ENCODE data around the gene SFT2D1.
"Not testable (repeated sequence)": the region's sequence is repeated elsewhere in the genome, so short reads cannot be mapped to it uniquely, and the experiment has no call there.

SFT2D1 gene

DNA sequence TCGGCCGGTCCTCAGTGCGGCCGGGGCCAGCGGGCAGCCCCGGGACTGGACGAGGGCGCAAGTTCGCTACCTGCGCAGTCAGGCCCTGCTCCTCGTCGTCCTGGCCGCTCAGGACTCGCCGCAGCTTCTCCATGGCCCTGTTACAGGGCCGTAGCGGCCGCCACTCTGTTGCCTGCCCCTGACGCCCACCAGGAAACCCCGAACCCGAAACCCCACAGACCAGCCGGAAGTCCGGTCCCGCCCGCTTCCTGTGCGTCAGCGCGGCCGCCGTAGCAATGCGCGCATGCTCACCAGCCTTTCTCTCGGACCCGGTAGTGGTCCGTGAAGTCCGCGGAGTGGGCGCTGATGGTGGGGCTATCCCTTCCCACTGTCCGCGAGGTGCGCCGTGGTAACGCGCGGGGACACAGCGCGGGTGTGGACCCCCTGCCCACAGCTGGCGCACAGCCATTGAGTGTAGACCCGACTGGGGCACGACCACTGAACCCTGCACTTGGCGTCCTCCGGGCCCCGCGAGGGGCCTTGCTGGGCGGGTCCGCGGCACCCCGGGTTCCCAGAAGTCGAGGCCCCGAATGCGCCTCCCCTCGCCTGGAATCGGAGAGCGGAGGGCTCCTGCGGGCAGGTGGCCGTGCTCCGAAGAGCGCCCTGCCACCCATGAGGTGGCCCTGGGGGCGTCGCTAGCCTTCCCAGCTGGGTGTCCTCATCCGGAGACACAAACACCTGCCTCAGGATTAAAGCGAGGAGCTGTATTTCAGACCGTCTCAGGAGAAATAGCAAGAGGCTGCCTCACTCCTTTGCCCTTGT, at the start of gene SFT2D1:
SFT2D1 (minus strand) TSS at position 197 of the 801 bp plus-strand sequence; CDS start at position 133, 64 bp downstream.
- peak; percentile 71 to 72 for DNase-seq

DNA sequence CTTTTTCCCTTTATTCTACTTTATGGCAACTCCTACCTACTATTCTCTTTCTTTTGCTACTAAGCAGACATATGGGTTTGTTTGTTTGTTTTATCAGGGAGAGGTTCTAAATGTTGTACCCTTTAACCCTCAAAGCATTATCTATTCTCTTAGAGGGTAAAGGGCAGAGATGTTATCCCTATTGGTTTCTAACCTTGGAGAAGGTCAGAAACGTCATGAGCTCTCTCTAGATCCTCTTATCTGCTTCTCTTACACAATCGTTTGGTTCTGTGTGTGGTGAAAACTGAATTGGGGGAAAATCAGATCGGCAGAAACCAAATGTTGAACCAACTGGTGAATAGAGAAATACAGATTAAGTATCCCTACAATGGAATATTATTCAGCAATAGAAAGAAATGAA, 46.8 kb upstream of the SFT2D1 start:
- no peak for DNase-seq

DNA sequence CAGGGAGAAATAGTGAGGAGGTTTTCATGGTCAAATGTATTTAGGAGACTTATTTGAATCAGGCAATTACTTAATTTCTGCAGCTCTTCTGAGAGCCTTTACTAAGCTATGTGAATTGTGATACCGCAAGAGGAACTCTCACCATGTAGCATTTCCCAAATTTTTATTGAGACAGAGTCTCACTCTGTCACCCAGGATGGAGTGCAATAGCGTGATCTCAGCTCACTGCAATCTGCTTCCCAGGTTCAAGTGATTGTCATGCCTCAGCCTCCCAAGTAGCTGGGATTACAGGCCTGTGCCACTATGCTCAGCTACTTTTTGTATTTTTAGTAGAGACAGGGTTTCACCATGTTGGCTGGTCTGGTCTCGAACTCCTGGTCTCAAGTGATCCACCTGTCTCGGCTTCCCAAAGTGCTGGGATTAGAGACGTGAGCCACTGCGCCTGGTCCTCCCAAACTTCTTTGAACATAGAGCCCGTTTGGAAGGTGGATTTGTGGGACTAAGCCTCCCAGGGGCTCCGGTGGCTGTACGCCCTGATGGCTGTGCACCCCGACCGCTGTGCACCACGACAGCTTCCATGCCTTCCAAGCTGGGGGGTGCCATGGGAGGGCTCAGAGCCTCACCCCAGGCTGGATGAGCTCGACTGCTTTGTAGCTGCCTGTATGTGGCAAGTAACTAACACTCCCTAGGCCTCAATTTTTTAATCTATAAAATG, 46.1 kb upstream of the SFT2D1 start:
- no peak for DNase-seq

DNA sequence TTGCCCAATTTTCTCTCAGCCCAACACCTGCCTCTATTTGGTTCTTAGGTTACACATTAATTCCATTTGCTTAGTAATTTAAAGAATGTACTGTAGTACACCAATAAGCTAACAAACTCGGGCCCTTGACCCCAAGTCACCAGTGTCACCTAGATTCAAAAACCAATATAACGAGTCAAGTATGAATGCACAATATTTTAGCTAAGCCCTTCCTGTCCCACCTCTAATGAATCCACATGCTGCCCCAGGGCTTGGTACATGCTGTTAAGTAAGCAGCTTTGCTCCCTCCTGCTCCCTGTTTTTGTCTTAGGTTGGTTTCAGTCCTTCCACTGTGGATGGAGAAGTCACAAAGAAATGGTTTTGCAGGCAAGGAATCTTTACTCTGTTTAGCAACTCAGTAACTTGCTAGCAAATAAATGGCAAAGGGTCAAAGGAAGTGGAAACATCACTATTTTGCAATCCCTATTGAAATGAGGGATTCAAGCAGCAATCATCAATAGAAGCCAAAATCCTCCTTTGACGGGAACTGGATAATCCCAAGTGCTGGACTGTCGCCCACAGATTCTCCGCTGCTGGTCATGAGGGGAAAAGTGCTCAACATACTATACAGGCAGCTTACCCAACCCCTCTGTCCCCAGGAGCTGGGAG, 45.4 kb upstream of the SFT2D1 start:
- DNase-seq = no peak

DNA sequence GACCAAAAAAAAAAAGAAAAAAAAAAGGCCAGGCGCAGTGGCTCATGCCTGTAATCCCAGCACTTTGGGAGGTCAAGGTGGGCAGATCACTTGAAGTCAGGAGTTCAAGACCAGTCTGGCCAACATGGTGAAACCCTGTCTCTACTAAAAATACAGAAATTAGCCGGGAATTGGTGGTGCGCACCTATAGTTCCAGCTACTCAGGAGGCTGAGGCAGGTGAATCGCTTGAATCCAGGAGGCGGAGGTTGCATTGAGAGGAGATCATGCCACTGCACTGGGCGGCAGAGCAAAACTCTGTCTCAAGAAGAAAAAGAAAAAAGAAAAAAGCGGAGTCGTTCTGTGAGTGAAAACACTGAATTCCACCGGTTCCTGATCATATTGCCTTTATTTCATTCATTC, 44.8 kb upstream of the SFT2D1 start:
- DNase-seq = not testable (repeated sequence)

DNA sequence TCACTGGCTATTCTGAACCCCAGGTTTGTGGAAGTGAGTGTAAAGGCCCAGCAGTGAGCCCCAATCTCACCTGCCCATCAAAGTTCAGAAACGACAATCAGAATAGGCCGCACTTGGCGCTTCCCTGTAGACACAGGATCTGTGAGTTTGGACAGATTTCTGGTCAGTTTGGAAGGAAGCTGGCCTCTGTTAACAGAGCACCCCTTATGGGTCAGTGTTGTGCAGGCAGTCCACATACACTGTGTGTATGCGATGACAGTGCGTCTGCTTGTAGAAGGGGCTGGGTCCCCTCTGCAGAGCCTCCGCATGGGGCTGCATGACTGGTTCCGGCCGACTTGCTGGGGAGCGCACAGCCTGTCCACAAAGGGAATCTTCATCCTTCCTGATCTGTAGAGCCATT, 43.8 kb upstream of the SFT2D1 start:
- DNase-seq = no peak

DNA sequence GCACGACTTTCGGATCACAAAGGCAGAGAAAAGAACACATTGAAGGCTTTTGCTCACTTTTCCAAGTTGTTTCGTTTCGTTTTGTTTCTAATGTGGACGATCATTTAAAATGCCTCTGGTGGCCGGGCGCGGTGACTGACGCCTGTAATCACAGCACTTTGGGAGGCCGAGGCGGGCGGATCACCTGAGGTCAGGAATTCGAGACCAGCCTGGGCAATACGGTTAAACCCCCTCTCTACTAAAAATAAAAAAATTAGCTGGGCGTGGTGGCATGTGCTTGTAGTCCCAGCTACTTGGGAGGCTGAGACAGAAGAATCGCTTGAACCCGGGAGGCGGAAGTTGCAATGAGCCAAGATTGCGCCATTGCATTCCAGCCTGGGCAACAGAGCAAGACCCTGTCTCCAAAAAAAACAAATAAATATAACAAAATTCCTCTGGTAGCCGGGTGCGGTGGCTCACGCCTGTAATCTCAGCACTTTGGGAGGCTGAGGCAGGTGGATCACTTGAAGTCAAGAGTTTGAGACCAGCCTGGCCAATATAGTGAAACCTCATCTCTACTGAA, 41.5 kb upstream of the SFT2D1 start:
- DNase-seq = peak; percentile 21 to 25

DNA sequence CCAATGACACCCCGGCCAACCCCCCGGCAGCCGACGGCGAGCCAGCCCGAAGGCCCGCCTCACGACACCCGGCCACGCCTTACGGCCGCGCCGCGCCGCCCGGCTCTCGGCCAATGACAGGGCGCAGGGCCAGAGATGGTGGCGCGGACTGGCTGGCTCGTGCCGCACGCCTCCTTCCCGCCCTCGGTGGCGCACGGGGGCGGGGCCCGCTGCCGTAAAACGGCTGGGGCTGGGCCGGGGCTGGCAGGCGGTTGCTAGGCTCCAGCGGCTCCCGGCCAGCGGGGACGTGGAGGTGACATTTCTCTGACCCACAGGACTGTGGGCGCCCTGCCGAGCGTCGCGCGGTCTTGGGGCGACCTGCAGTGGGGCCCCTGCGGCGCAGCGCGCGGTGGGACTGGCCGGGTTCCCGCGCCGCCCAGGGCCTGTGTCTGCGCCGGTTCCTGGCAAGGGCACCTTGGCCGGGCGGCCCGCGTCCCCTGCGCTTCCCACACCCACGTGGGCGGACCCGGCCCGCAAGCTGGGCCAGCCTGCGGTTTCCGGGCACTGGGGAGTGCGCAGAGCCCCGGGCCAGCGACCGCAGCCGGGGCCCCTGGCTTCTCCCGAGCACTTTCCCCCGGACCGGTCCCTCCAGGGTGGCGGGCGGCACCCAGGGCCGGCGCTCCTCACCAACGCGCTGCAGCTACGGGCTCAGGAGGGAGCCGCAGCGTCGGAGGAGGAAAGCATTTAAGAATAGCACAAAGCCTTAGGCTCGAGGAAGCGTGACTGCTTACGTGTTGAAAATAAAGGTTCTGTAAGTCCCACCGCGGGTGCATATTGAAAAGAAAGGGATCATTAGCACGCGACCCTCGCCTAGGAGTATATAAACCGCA, 40.8 kb upstream of the SFT2D1 start, which contains the start of gene MPC1:
MPC1 (minus strand) TSS at position 8 of the 869 bp plus-strand sequence. CDS start 64 bp downstream, outside the sequence.
- DNase-seq = peak; percentile 88 to 92

DNA sequence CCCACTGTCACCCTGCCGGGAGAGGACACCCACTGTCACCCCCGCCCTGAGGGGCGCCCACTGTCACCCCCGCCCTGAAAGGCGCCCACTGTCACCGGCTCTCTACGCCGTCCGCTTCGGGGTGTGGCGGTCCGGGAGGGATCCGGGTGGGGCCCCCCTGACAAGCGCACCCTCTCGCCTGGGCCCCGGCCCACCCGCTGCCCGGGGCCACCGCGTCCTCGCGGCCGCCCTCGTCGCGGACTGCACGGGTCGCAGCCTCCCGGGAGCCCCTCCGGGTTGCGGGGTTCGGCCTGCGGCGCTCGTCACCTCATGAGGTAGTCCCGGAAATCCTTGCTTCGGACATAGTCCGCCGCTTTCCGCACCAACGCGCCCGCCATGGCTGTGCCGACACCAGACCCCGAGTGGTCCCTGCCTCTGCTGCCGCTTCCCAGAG, 40.2 kb upstream of the SFT2D1 start:
- DNase-seq = peak in 1 of 2 donors; percentile 3

DNA sequence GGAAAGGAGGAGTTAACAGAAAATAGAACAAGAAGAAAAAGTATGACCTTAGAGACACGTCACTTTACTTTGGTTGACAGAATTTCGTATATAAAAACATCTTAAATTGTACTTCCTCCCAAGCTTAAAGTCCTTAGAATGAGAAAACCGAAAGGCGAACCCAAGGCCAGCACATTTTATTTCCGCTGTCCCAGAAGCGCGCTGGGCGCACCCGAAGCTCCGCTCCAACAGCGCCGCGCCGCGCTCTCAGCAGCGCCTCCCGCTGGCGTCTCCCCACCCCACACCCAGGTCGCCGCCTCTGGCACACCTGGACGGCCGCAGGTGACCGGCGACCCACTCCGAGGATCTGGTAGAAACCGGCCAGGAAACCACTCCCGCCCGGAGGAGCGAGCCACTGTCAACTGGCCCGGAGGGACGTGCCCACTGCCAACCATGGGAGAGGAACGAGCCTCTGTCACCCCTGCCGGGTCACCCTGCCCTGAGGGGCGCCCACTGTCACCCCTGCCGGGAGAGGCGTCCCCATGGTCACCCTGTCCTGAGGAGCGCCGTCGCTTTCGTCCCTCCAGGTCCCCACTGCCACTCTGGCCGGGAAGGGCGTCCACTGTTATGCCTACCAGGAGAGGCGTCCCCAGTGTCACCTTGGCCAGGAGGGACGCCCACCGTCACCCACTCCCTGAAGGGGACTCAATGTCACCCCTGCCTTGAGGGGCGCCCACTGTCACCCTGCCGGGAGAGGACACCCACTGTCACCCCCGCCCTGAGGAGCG, 39.6 kb upstream of the SFT2D1 start:
- peak; percentile 62 to 73 for DNase-seq

DNA sequence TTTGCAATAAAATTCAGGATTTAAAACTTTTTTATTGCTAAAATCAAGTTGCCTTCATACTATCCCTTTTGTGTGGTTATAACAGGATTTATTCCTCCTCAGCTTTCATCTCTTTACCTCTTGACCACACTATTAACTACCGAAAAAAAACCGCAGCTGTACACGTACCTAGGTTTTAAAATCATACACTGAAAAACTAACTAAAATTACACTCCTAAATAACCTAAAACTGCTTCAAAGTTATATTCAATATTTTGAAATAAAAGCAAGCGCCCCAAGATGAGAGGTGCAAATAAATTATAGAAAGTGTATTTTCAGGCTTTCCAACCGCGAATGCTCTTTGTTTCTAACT, 39.0 kb upstream of the SFT2D1 start:
- DNase-seq = no peak

DNA sequence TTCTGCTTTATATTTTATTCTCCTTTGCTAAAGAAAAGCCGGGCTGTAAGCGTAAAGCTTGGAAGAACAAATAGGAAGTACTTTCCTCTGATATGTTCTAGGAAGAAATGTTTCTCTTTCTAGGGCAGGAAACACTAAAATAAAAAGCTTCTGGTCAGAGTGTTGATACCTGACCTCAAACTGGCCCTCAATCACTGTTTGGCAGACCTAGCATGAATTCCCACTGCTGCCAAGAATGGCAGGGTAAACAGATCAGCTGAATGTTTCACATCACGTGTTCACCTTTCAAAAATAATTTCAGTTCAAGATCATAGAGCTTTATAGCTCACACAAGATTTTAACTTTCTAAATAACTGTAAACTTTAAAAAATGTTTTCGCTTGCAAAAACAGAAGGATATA, 37.5 kb upstream of the SFT2D1 start:
- DNase-seq = no peak

DNA sequence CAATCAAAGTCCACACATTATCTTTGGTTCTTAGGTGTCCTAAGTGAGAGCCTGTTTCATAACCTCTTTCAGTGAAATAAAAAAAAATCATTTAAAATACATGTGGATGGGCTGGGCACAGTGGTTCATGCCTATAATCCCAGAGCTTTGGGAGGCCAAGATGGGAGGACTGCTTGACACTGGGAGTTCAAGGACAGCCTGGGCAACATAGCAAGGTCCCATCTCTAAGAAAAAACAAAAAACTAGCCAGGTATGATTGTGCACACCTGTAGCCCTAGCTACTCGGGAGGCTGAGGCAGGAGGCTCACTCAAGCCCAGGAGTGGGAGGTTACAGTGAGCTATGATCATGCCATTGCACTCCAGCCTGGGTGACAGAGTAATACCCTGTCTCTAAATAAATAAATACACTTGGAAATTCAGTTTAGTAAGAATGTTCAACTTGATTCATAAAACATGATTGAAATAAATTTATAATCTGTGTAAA, 36.8 kb upstream of the SFT2D1 start:
- no peak for DNase-seq

DNA sequence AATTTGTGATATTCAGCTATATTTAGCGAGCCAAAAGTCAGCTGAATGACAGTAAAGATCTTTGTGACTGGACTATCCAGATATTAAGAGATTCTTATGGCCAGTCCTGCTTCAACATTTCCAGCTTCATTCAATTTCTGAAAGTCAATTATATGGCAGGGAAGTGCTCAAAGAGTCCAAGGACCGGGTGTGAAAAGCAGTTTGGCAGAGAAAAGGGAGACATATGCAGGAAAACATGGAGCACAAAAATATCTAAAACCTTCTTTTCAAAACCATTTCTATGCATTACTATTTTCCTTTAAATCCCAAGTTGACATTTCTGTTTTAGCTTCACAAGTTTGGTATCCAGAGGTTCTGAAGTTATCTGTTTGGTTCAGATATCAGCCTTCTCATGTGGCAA, 35.4 kb upstream of the SFT2D1 start:
- no peak for DNase-seq

DNA sequence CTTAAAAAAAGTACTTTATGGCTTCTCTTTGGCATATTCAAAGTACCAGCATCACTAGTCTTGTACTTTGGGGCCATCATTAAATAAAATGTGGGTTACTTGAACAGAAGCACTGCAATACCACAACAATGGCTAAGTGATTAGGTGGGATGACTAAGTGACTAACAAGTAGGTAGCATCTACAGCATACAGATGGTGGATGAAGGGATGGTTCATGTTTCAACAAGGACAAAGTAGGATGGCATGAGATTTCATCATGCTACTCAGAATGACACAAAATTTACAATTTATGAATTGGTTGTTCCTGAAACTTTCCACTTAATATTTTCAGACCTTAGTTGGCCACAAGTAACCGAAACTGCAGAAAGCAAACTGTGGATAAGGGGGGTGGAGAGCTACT, 32.7 kb upstream of the SFT2D1 start:
- no peak for DNase-seq

DNA sequence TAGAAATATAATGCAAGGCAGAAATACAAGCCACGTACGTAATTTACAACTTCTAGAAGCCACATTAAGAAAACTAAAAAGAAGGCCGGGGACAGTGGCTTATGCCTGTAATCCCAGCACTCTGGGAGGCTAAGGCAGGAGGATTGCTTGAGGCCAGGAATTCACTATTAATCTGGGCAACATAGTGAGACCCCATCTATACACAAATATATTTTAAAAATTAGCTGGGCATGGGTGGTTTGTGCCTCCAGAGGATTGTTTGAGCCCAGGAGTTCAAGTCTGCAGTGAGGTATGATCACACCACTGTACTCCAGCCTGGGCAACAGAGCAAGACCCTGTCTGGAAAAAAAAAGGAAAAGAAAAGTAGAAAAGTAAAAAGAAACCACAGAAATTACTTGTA, 28.1 kb upstream of the SFT2D1 start:
- DNase-seq = no peak

DNA sequence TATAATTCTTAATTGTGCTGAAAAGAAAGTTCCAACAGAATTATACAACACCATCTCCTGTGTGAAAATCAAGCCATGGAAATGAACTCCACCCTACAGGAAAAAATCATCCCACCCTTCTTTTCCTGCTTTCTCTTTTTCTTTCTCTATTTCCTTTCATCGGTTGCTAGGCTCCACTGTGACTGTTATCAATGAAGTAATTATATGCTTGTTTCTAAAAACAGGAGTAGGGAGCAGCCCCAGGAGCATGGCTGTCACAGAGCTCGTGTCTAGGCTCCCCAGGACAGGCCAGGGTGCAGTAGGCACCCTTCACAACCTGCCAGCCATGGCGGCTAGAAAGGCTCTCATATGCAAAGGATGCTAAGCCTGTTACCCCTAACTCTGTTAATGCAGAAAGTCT, 27.4 kb upstream of the SFT2D1 start:
- no peak for DNase-seq

DNA sequence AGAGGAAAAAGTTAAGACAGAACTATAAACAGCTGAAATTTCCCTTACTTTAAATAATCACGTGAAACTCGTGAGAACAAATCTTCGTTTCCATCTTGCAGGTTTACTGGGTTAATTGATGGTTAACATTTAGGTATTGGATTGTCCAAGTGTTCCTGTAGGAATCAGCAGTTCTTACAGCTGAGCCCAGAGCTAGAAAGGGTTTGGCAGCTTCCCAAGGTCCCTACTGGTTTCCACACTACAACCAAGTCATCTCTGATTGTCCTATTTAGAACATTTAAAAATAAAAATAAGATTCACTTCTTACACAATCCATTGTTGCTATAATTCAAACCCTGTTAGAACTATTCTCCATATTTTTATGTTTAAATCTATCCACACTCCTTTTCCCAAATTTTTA, 24.6 kb upstream of the SFT2D1 start:
- no peak for DNase-seq

DNA sequence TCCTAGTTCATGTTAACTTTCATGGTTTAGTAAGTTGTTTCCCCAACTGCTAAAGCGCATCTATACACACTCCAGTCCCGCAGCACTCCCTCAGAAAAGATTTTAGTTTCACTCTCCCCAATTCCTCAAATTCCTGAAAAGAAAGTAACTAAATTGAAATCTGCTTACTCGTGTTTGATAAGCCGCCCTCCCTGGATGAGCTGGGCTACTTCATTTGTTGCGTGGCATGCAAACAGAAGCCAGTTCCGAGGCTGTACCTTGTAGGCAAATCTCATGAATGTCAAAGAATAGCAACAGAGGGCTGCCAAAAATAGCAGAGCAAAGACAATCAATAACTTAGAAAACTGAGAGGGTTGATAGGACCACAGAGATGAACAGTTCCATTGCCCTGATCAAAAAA, 23.5 kb upstream of the SFT2D1 start:
- no peak for DNase-seq

DNA sequence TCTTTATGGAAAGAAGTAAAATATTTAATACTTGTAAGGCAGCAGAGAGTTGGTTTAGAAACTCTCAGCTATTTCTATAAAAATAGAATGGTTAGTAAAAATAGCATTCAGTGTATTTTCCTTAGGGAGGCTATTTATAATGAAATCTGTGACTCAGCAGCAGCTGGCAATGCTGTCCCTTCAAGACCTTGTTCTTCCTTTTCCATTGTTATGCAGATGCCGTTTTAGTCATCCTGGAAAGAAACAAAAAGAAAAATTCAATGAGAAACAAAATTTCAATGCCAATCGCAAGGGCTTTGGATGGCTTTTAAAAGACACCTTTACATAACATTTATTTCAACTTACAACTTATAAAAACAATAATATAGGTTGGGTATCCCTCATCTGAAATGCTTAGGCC, 22.9 kb upstream of the SFT2D1 start:
- no peak for DNase-seq

DNA sequence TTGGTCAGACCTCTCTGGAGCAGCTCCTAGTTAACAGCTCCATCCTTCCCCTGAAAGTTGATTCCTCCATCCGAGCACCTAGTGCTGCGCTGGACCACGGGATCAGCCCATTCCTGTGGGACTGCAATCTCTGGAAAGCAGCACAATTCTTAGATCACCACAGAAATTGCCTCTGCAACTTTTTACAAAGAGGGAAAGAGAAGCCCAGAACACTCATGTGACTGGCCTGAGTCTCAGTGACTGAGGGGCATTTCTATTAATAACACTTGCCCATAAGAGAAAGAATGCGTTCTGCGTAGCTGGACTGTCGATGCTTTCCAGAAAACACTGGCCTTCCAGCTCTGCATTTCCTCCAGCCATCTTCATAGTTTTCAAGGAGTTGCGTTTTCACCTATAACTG, 22.1 kb upstream of the SFT2D1 start:
- no peak for DNase-seq
